SK-N-SH treated with all-trans-retinoic acid at 6 μM for 48 hours (cell line): Measurements from ENCODE around the gene TAAR5.
"Not testable (repeated sequence)": the region's sequence is repeated elsewhere in the genome, so short reads cannot be mapped to it uniquely, and the experiment has no call there.

Source experiments
- ATAC-seq: fragments of 200-7000 bp; cut with Tn5 transposase; 3 replicates; pipeline ENCODE4 v1.9.1; 2020; ENCODE audit warnings: mild to moderate bottlenecking, moderate library complexity
- BACH2 ChIP-seq: fragments of 250-450 bp; sonication (Bioruptor Pico); IDR thresholded peaks from 2 replicates; pipeline ENCODE4 v1.9.0; 2021; ENCODE audit warnings: mild to moderate bottlenecking, borderline replicate concordance
- CREB5 ChIP-seq: fragments of 250-450 bp; sonication (Bioruptor Pico); IDR thresholded peaks from 2 replicates; pipeline ENCODE4 v1.5.1; 2020; ENCODE audit warnings: low read depth, mild to moderate bottlenecking, moderate library complexity
- CSDC2 ChIP-seq: fragments of 250-450 bp; sonication (Bioruptor Pico); IDR thresholded peaks from 2 replicates; pipeline ENCODE4 v1.5.0; 2020; ENCODE audit warnings: mild to moderate bottlenecking, moderate library complexity
- CSRNP3 ChIP-seq: fragments of 250-450 bp; sonication (Bioruptor Pico); IDR thresholded peaks from 2 replicates; pipeline ENCODE4 v1.5.1; 2021; ENCODE audit warnings: mild to moderate bottlenecking, moderate library complexity
- ESRRG ChIP-seq: fragments of 250-450 bp; sonication (Bioruptor Pico); IDR thresholded peaks from 2 replicates; pipeline ENCODE4 v1.6.1; 2021; ENCODE audit warnings: mild to moderate bottlenecking
- GLIS3 ChIP-seq: fragments of 250-450 bp; sonication (Bioruptor Pico); IDR thresholded peaks from 2 replicates; pipeline ENCODE4 v1.5.0; 2020; ENCODE audit warnings: mild to moderate bottlenecking, moderate library complexity
- OSR1 ChIP-seq: fragments of 250-450 bp; sonication (Bioruptor Pico); IDR thresholded peaks from 2 replicates; pipeline ENCODE4 v1.8.0; 2022; ENCODE audit warnings: moderate library complexity, mild to moderate bottlenecking, inconsistent platforms
- RARB ChIP-seq: fragments of 250-450 bp; sonication (Bioruptor Pico); IDR thresholded peaks from 2 replicates; pipeline ENCODE4 v1.8.0; 2021; ENCODE audit warnings: mild to moderate bottlenecking, moderate library complexity
- TCF4 ChIP-seq: fragments of 250-450 bp; sonication (Bioruptor Pico); IDR thresholded peaks from 2 replicates; pipeline ENCODE4 v1.8.0; 2021; ENCODE audit warnings: mild to moderate bottlenecking, moderate library complexity, borderline replicate concordance
- TSHZ2 ChIP-seq: fragments of 250-450 bp; sonication (Bioruptor Pico); IDR thresholded peaks from 2 replicates; pipeline ENCODE4 v1.5.0; 2020; ENCODE audit warnings: mild to moderate bottlenecking, moderate library complexity
- ZC3H10 ChIP-seq: fragments of 250-450 bp; sonication (Bioruptor Pico); IDR thresholded peaks from 2 replicates; pipeline ENCODE4 v1.5.1; 2021; ENCODE audit warnings: mild to moderate bottlenecking, moderate library complexity
- ZFP3 ChIP-seq: fragments of 250-450 bp; sonication (Bioruptor Pico); IDR thresholded peaks from 2 replicates; pipeline ENCODE4 v1.5.0; 2020; ENCODE audit warnings: mild to moderate bottlenecking, moderate library complexity
- ZFP30 ChIP-seq: fragments of 450-650 bp; formaldehyde crosslinking; IDR thresholded peaks from 2 replicates; pipeline ENCODE4 v1.5.0; 2022; ENCODE audit warnings: mild to moderate bottlenecking, moderate library complexity
- ZNF565 ChIP-seq: fragments of 450-650 bp; formaldehyde crosslinking; conservative IDR thresholded peaks from 2 replicates; pipeline ENCODE4 v1.5.0; 2020; ENCODE audit warnings: low read depth, mild to moderate bottlenecking, moderate library complexity
- ZNF70 ChIP-seq: fragments of 450-650 bp; formaldehyde crosslinking; IDR thresholded peaks from 2 replicates; pipeline ENCODE4 v1.5.0; 2020; ENCODE audit warnings: mild to moderate bottlenecking, moderate library complexity

The TAAR5 gene

GRCh38 chr6:132589454-132589853, at the start of gene TAAR5:
Gene TAAR5 (minus strand): TSS chr6:132589741. CDS start chr6:132589686, 55 bp downstream.
- no peak for ATAC-seq
- TF ChIP-seq ESRRG (CRISPR knock-in tag) = no peak
- no peak for TF ChIP-seq CREB5 (CRISPR knock-in tag)
- no peak for TF ChIP-seq RARB (CRISPR knock-in tag)
- no peak for TF ChIP-seq ZNF565
- no peak for TF ChIP-seq ZFP30
- no peak for TF ChIP-seq CSRNP3
- TF ChIP-seq GLIS3 (CRISPR knock-in tag) = no peak
- no peak for TF ChIP-seq TSHZ2 (CRISPR knock-in tag)
- no peak for TF ChIP-seq CSDC2 (CRISPR knock-in tag)
- TF ChIP-seq ZC3H10 (CRISPR knock-in tag) = no peak
- TF ChIP-seq ZNF70 (CRISPR knock-in tag) = no peak
- TF ChIP-seq ZFP3 (CRISPR knock-in tag) = no peak
- no peak for TF ChIP-seq BACH2 (CRISPR knock-in tag)

- ATAC-seq = not testable (repeated sequence)
Observed at GRCh38 chr6:132637135-132637534, 47.6 kb upstream of the TAAR5 start.

- ATAC-seq = not testable (repeated sequence)
Observed at GRCh38 chr6:132635906-132636305, 46.4 kb upstream of the TAAR5 start.

GRCh38 chr6:132635288-132635687, 45.7 kb upstream of the TAAR5 start:
- ATAC-seq = not testable (repeated sequence)

- no peak for ATAC-seq
Observed at GRCh38 chr6:132634796-132635195, 45.3 kb upstream of the TAAR5 start.

More at GRCh38 chr6:132634796-132635195, 45.3 kb upstream of the TAAR5 start:
- no peak for TF ChIP-seq OSR1 (CRISPR knock-in tag)
- no peak for TF ChIP-seq TCF4
- no peak for TF ChIP-seq TSHZ2 (CRISPR knock-in tag)
- TF ChIP-seq GLIS3 (CRISPR knock-in tag) = no peak
